ENCODE data around the gene ZNF746. TPM values are rescaled to one million over a fixed set of nuclear protein-coding genes. Genes with fewer than 3 reads are reported as not detected.

Gene ZNF746
- total RNA-seq, 1 donor from 2014 or later: 19.1 TPM

DNA sequence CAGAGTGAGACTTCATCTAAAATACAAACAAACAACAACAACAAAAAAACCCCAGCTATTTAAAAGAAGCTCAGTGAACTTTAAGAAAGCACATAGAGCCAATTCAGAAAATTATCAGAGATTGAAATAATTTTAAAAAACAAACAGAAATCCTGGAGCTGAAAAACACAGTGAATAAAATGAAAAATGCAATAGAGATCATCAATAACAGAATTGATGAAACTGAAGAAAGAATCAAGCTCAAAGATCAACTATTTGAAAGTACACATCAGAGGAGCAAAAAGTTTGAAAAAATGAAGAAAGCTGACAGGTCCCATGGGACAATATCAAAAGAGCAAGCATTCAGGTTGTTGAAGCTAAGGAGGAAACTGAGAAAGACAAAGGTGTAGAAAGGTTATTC, 12.2 kb upstream of the ZNF746 start:
- Mint-ChIP-seq H3K4me3 (ENCODE audit: unreplicated experiment) (no peak overlapping the region), H3K9me3 (ENCODE audit: unreplicated experiment) (peaks cover 28% of the 10 kb centered on the region), H3K4me1 (ENCODE audit: unreplicated experiment) (no peaks in the 10 kb centered on the region), H3K27me3 (ENCODE audit: unreplicated experiment) (peaks cover 25% of the 10 kb centered on the region), H3K36me3 (ENCODE audit: unreplicated experiment) (peaks cover 3% of the 10 kb centered on the region), H3K27ac (ENCODE audit: unreplicated experiment) (no peak overlapping the region)
- DNase-seq (ENCODE audit: extremely low spot score, unreplicated experiment): no peak
- TF ChIP-seq, protein P1, sequence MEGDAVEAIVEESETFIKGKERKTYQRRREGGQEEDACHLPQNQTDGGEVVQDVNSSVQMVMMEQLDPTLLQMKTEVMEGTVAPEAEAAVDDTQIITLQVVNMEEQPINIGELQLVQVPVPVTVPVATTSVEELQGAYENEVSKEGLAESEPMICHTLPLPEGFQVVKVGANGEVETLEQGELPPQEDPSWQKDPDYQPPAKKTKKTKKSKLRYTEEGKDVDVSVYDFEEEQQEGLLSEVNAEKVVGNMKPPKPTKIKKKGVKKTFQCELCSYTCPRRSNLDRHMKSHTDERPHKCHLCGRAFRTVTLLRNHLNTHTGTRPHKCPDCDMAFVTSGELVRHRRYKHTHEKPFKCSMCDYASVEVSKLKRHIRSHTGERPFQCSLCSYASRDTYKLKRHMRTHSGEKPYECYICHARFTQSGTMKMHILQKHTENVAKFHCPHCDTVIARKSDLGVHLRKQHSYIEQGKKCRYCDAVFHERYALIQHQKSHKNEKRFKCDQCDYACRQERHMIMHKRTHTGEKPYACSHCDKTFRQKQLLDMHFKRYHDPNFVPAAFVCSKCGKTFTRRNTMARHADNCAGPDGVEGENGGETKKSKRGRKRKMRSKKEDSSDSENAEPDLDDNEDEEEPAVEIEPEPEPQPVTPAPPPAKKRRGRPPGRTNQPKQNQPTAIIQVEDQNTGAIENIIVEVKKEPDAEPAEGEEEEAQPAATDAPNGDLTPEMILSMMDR (IDR thresholded peaks at IDR 0.05): no peak

DNA sequence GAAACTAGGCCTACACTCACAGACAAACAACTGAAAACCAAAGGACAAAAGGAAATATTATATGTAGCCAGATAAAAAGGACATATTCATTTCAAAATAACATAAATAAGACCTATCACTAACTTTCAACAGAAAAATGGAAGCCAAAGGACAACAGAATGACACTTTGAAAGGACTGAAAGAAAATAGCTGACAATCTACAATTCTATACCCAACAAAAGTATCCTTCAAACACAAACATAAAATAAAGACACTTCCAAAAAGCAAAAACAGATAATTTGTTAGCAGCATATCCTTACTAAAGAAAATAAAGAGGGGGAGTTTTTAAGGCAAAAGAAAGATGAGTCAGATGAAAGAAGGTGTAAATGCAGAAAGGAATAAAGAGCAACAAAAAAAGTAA, 7.9 kb upstream of the ZNF746 start:
- Mint-ChIP-seq H3K9me3 (ENCODE audit: unreplicated experiment) (peaks cover 25% of the 10 kb centered on the region), H3K27ac (ENCODE audit: unreplicated experiment) (no peak overlapping the region), H3K36me3 (ENCODE audit: unreplicated experiment) (peaks cover 3% of the 10 kb centered on the region), H3K4me1 (ENCODE audit: unreplicated experiment) (no peaks in the 10 kb centered on the region), H3K4me3 (ENCODE audit: unreplicated experiment) (no peak overlapping the region), H3K27me3 (ENCODE audit: unreplicated experiment) (peaks cover 21% of the 10 kb centered on the region)
- no peak for DNase-seq (ENCODE audit: extremely low spot score, unreplicated experiment)
- TF ChIP-seq, protein P1 (IDR thresholded peaks at IDR 0.05): no peak

DNA sequence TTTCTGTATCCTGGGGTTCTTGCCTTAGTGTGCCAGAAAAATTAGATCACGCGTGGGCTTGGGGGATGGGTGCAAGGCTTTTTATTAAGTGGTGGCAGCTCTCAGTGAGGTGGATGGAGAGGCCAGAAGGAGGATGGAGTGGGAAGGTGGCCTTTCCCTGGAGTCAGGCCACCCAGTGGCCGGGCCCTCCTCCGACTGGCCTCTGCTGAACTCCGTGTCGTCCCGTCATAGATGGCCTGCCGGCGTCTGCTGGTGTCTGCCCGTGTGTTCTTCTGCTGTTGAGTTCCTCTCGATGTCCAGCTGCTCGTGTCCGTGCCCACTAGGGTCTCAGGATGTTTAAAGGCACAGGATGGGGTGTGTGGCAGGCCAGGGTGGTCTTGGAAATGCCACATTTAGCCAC, 4.0 kb upstream of the ZNF746 start:
- TF ChIP-seq, protein P1 (IDR thresholded peaks at IDR 0.05): no peak
- Mint-ChIP-seq H3K27ac (ENCODE audit: unreplicated experiment) (no peak overlapping the region), H3K9me3 (ENCODE audit: unreplicated experiment) (peaks cover 12% of the 10 kb centered on the region), H3K36me3 (ENCODE audit: unreplicated experiment) (no peaks in the 10 kb centered on the region), H3K4me3 (ENCODE audit: unreplicated experiment) (no peak overlapping the region), H3K4me1 (ENCODE audit: unreplicated experiment) (peaks cover 1% of the 10 kb centered on the region), H3K27me3 (ENCODE audit: unreplicated experiment) (peaks cover 40% of the 10 kb centered on the region)
- DNase-seq (ENCODE audit: extremely low spot score, unreplicated experiment): no peak

DNA sequence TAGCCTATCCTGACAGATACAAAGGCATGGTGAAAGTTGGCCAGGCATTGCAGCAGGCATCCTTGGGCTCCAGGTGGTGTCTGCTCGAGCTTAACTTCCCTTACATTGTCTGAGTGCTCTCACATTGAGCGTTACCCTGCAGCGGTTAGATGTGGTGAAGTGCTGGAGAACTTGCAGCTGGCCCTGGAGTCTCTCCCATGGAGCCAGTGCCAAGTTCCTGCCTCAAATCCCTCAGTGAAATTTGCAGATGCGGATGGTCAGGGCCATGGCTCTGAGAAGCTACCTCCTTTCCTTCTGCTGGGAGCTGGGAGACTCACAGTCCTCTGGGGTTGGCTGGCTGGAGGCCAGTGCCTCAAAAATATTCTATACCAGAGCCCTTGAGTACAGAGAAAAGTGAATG, 3.3 kb upstream of the ZNF746 start:
- H3K27me3 Mint-ChIP-seq (ENCODE audit: unreplicated experiment): peaks cover 40% of the 10 kb centered on the region
- DNase-seq (ENCODE audit: extremely low spot score, unreplicated experiment): no peak
- H3K36me3 Mint-ChIP-seq (ENCODE audit: unreplicated experiment): no peaks in the 10 kb centered on the region
- no peak overlapping the region for H3K4me3 Mint-ChIP-seq (ENCODE audit: unreplicated experiment)
- peaks cover 9% of the 10 kb centered on the region for H3K4me1 Mint-ChIP-seq (ENCODE audit: unreplicated experiment)
- no peak overlapping the region for H3K27ac Mint-ChIP-seq (ENCODE audit: unreplicated experiment)
- peaks cover 12% of the 10 kb centered on the region for H3K9me3 Mint-ChIP-seq (ENCODE audit: unreplicated experiment)
- TF ChIP-seq, protein P1 (IDR thresholded peaks at IDR 0.05): no peak

DNA sequence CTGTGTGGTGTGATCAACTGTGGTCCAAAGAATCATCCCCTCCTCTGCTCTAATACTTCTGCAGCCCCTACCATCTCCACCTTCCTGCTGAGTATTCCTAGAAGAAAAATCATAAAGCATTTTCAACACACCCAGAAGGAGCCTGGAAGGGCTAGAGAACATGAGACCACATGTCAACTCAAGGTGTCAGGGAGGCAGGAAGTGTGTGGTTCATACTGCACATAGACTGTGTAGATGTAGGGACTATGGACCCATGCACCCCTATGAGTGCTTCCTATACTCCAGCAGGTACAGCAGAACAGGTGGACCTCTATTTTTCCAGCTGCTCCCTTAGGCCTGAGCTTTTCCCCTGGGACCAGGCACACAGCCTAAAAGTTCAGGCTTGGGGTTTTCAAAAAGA, 2.6 kb upstream of the ZNF746 start:
- Mint-ChIP-seq H3K36me3 (ENCODE audit: unreplicated experiment) (no peaks in the 10 kb centered on the region), H3K27me3 (ENCODE audit: unreplicated experiment) (peaks cover 36% of the 10 kb centered on the region), H3K27ac (ENCODE audit: unreplicated experiment) (no peak overlapping the region), H3K9me3 (ENCODE audit: unreplicated experiment) (peaks cover 7% of the 10 kb centered on the region), H3K4me1 (ENCODE audit: unreplicated experiment) (peaks cover 16% of the 10 kb centered on the region), H3K4me3 (ENCODE audit: unreplicated experiment) (no peak overlapping the region)
- TF ChIP-seq, protein P1 (IDR thresholded peaks at IDR 0.05): no peak
- no peak for DNase-seq (ENCODE audit: extremely low spot score, unreplicated experiment)

All from osteocyte (in vitro differentiated cells).